ENCODE results near the gene PHLPP1. TPM values are rescaled to one million over a fixed set of nuclear protein-coding genes. Genes with fewer than 3 reads are reported as not detected.

PHLPP1 gene
- total and polyA plus RNA-seq, 2 of the 4 experiments (the other 2 are of a cell fraction), result 3.3 to 3.6 TPM

GRCh38 chr18:62788876-62789275, 73.5 kb downstream of the PHLPP1 start:
- ChIA-PET POLR2A (ENCODE audit: unreplicated experiment) (interaction anchor here (0.7 kb wide), 1 partner anchor 160 kb away, joined by 3 read pairs; no protein-coding TSS in a partner anchor), CTCF (interaction anchor here (0.6 kb wide), 1 partner anchor 21 kb away, joined by 5 read pairs; no protein-coding TSS in a partner anchor)
- Histone ChIP-seq H3K23ac (ENCODE audit: low read depth, low read length) (no peak overlapping the region), H4K20me1 (ENCODE audit: insufficient read depth, low read length) (no peaks in the 10 kb centered on the region), H3K9me3 (ENCODE audit: control insufficient read depth, insufficient read depth, low read length) (no peaks in the 10 kb centered on the region), H4K8ac (ENCODE audit: low read depth in 2 of 2, low read length in 2 of 2) (no peak overlapping the region), H3K4ac (ENCODE audit: low read depth, low read length) (0 out of 2 replicates have a peak overlapping the region, but pooled peaks have one; percentile 31), H3K79me1 (ENCODE audit: low read depth in 1 of 2, low read length in 2 of 2) (peaks cover 7 to 33% of the 10 kb centered on the region in 2 experiments), H3K27ac (ENCODE audit: insufficient read depth, low read length) (no peak overlapping the region), H3K9me1 (ENCODE audit: insufficient read depth, low read length) (peaks cover 7% of the 10 kb centered on the region), H3K4me2 (ENCODE audit: low read depth, low read length) (no peak overlapping the region), H3K56ac (ENCODE audit: extremely low read depth, insufficient read depth, low read length) (no peak overlapping the region), H2BK120ac (ENCODE audit: low read depth, low read length) (no peak overlapping the region), H2BK20ac (ENCODE audit: low read depth, low read length) (no peak overlapping the region), H3K18ac (ENCODE audit: low read depth, low read length) (no peak overlapping the region), H3K14ac (replicated peaks; ENCODE audit: low read depth, low read length) (no peak overlapping the region), H4K91ac (ENCODE audit: insufficient read depth, low read depth, low read length) (no peak overlapping the region), H3K36me3 (ENCODE audit: control insufficient read depth, insufficient read depth, low read length) (no peaks in the 10 kb centered on the region), H2AFZ (replicated peaks; ENCODE audit: low read length, poor library complexity) (no peak overlapping the region), H3K27me3 (ENCODE audit: control insufficient read depth, insufficient read depth, low read length) (no peaks in the 10 kb centered on the region), H3K9ac (ENCODE audit: low read depth, low read length) (no peak overlapping the region), H2BK15ac (ENCODE audit: low read depth, low read length) (no peak overlapping the region), H4K5ac (ENCODE audit: low read depth, low read length) (no peak overlapping the region), H3K4me3 (ENCODE audit: insufficient read depth, low read depth, low read length) (no peak overlapping the region), H2AK5ac (ENCODE audit: low read depth, low read length) (no peak overlapping the region), H2AK9ac (replicated peaks; ENCODE audit: low read depth, low read length, poor library complexity) (no peak overlapping the region), H2BK5ac (ENCODE audit: low read depth, low read length, poor library complexity, severe bottlenecking) (no peak overlapping the region), H3K4me1 (ENCODE audit: control insufficient read depth, insufficient read depth, low read length) (peaks cover 5% of the 10 kb centered on the region)
- DNase-seq (no peak), ATAC-seq (ENCODE audit: low read depth) (0 out of 2 replicates have a peak, but pooled peaks have one; percentile 22)
- WGBS, 2 experiments (ENCODE audit: extremely low coverage in 2 of 2, insufficient read length in 1 of 2), result no CpG with 5 or more reads among the region's 3 CpGs
- TF ChIP-seq MAZ (IDR thresholded peaks at IDR 0.05; ENCODE audit: borderline replicate concordance, low read depth, low read length), result no peak
- TF ChIP-seq ELK1 (IDR thresholded peaks at IDR 0.05; ENCODE audit: borderline replicate concordance, low read depth, low read length), result no peak
- TF ChIP-seq CHD1 (IDR thresholded peaks at IDR 0.05; ENCODE audit: low read depth, low read length), result no peak
- no peak for TF ChIP-seq RCOR1 (IDR thresholded peaks at IDR 0.05; ENCODE audit: insufficient replicate concordance, low read length)
- no peak for TF ChIP-seq SMC3 (IDR thresholded peaks at IDR 0.05; ENCODE audit: low read depth, low read length)
- no peak for TF ChIP-seq POLR2A (IDR thresholded peaks at IDR 0.05; ENCODE audit: low read depth, low read length)
- no peak for TF ChIP-seq MAFK (IDR thresholded peaks at IDR 0.05; ENCODE audit: low read depth, low read length)
- no peak for TF ChIP-seq MXI1 (IDR thresholded peaks at IDR 0.05; ENCODE audit: borderline replicate concordance, low read depth, low read length)
- no peak for TF ChIP-seq USF2 (IDR thresholded peaks at IDR 0.05; ENCODE audit: low read depth, low read length)
- TF ChIP-seq BHLHE40 (IDR thresholded peaks at IDR 0.05; ENCODE audit: low read depth, low read length), result no peak
- TF ChIP-seq RFX5 (IDR thresholded peaks at IDR 0.05; ENCODE audit: low read depth, low read length), result no peak
- TF ChIP-seq CTCF (conservative IDR thresholded peaks at IDR 0.05; ENCODE audit: low read depth, low read length), result no peak
- no peak for TF ChIP-seq FOS (IDR thresholded peaks at IDR 0.05; ENCODE audit: low read depth, low read length)
- no peak for TF ChIP-seq RAD21 (IDR thresholded peaks at IDR 0.05; ENCODE audit: low read length)
- TF ChIP-seq CEBPB (IDR thresholded peaks at IDR 0.05; ENCODE audit: low read depth, low read length), result no peak
- no peak for TF ChIP-seq NFE2L2 (IDR thresholded peaks at IDR 0.05; ENCODE audit: low read depth, low read length)
- intact Hi-C loops (cut with micrococcal nuclease) (loop anchor here (5.0 to 10.0 kb wide), 2 partner anchors 33 to 264 kb away; partner anchors contain the start of gene ZCCHC2), in situ Hi-C loops (cut with MboI; ENCODE audit: low sequenced_read_pairs) (no loop called here), dilution Hi-C loops (cut with HindIII; ENCODE audit: low sequenced_read_pairs, unreplicated experiment) (no loop called here)
- BruUV-seq (replicated peaks), result no TSS peak

Measured in IMR-90 (cell line).